ENCODE results near the gene DHX32.

The DHX32 gene

DNA sequence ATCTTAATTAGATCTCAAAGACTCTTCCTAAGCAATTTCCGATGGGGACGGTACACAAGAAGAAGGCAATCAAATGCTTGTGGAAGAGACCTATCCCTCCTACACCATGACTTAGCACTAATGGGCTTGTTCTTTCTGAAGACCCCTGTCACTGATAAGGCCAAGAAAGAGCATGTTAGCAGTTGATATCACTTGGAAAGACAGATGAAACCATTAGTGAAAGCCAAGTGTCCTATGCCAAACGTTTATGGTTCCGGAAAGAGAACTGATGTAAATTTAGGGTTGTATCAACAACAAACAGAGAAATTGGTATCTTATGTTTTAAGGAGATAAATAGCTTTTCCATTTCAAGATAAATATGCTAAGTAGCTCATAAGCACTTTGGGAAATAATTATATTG lies 64.5 kb downstream of the DHX32 start:
- no peak overlapping the region for H3K4me3 ChIP-seq (ENCODE audit: low read length)
- H3K4me1 ChIP-seq (ENCODE audit: insufficient read depth, low read length), result no peaks in the 10 kb centered on the region
- peaks cover 38% of the 10 kb centered on the region for H3K36me3 ChIP-seq (ENCODE audit: insufficient read depth, low read depth, low read length)
- H3K27ac ChIP-seq (ENCODE audit: low read length), result no peak overlapping the region
- no peaks in the 10 kb centered on the region for H3K27me3 ChIP-seq (ENCODE audit: insufficient read depth, low read length)
- no peaks in the 10 kb centered on the region for H3K9me3 ChIP-seq (ENCODE audit: insufficient read depth, low read depth, low read length)
- H3K9ac ChIP-seq (ENCODE audit: low read depth, low read length), result no peak overlapping the region

DNA sequence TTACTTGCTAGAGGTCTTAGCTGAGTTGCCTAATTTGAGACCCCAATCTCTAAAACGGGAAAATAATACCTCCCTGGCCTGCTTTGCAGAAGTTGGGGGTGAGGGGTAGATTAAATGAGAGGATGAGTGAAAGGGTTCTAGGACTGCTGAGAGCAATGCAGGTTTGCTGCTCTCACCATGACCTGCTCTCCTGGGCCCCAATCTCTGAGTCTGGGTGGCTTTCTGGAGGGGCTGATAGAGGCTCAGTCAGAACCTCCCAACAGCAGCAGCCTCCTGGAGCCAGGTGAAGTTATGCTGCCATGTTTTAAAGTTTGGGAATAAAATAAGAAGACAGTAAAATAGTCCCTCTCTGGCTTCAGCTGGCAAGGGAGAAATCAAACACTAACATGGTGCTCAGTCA lies 65.3 kb downstream of the DHX32 start:
- Histone ChIP-seq H3K4me3 (ENCODE audit: low read length) (no peak overlapping the region), H3K9ac (ENCODE audit: low read depth, low read length) (no peak overlapping the region), H3K9me3 (ENCODE audit: insufficient read depth, low read depth, low read length) (no peaks in the 10 kb centered on the region), H3K27ac (ENCODE audit: low read length) (no peak overlapping the region), H3K4me1 (ENCODE audit: insufficient read depth, low read length) (no peaks in the 10 kb centered on the region), H3K27me3 (ENCODE audit: insufficient read depth, low read length) (no peaks in the 10 kb centered on the region), H3K36me3 (ENCODE audit: insufficient read depth, low read depth, low read length) (peaks cover 45% of the 10 kb centered on the region)

GRCh38 chr10:125812128-125812750 lies 68.9 kb downstream of the DHX32 start:
- no peaks in the 10 kb centered on the region for H3K9me3 ChIP-seq (ENCODE audit: insufficient read depth, low read depth, low read length)
- H3K36me3 ChIP-seq (ENCODE audit: insufficient read depth, low read depth, low read length), result peaks cover 66% of the 10 kb centered on the region
- H3K27ac ChIP-seq (ENCODE audit: low read length), result no peak overlapping the region
- H3K4me3 ChIP-seq (ENCODE audit: low read length), result no peak overlapping the region
- no peaks in the 10 kb centered on the region for H3K27me3 ChIP-seq (ENCODE audit: insufficient read depth, low read length)
- H3K4me1 ChIP-seq (ENCODE audit: insufficient read depth, low read length), result no peaks in the 10 kb centered on the region
- no peak overlapping the region for H3K9ac ChIP-seq (ENCODE audit: low read depth, low read length)

- Histone ChIP-seq H3K36me3 (ENCODE audit: insufficient read depth, low read depth, low read length) (peaks cover 76% of the 10 kb centered on the region), H3K9ac (ENCODE audit: low read depth, low read length) (no peak overlapping the region), H3K27ac (ENCODE audit: low read length) (no peak overlapping the region), H3K4me3 (ENCODE audit: low read length) (no peak overlapping the region), H3K9me3 (ENCODE audit: insufficient read depth, low read depth, low read length) (no peaks in the 10 kb centered on the region), H3K4me1 (ENCODE audit: insufficient read depth, low read length) (no peaks in the 10 kb centered on the region), H3K27me3 (ENCODE audit: insufficient read depth, low read length) (no peaks in the 10 kb centered on the region)
These were observed 69.8 kb downstream of the DHX32 start for GRCh38 chr10:125811251-125811650.

- Histone ChIP-seq H3K27me3 (ENCODE audit: insufficient read depth, low read length) (no peaks in the 10 kb centered on the region), H3K9ac (ENCODE audit: low read depth, low read length) (no peak overlapping the region), H3K4me3 (ENCODE audit: low read length) (no peak overlapping the region), H3K36me3 (ENCODE audit: insufficient read depth, low read depth, low read length) (peaks cover 70% of the 10 kb centered on the region), H3K4me1 (ENCODE audit: insufficient read depth, low read length) (no peaks in the 10 kb centered on the region), H3K27ac (ENCODE audit: low read length) (no peak overlapping the region), H3K9me3 (ENCODE audit: insufficient read depth, low read depth, low read length) (no peaks in the 10 kb centered on the region)
These were observed 73.0 kb downstream of the DHX32 start for GRCh38 chr10:125808047-125808446.

GRCh38 chr10:125802739-125803138 lies 78.4 kb downstream of the DHX32 start:
- Histone ChIP-seq H3K4me3 (ENCODE audit: low read length) (no peak overlapping the region), H3K36me3 (ENCODE audit: insufficient read depth, low read depth, low read length) (peaks cover 56% of the 10 kb centered on the region), H3K4me1 (ENCODE audit: insufficient read depth, low read length) (no peaks in the 10 kb centered on the region), H3K9me3 (ENCODE audit: insufficient read depth, low read depth, low read length) (no peaks in the 10 kb centered on the region), H3K27ac (ENCODE audit: low read length) (no peak overlapping the region), H3K9ac (ENCODE audit: low read depth, low read length) (no peak overlapping the region), H3K27me3 (ENCODE audit: insufficient read depth, low read length) (no peaks in the 10 kb centered on the region)

DNA sequence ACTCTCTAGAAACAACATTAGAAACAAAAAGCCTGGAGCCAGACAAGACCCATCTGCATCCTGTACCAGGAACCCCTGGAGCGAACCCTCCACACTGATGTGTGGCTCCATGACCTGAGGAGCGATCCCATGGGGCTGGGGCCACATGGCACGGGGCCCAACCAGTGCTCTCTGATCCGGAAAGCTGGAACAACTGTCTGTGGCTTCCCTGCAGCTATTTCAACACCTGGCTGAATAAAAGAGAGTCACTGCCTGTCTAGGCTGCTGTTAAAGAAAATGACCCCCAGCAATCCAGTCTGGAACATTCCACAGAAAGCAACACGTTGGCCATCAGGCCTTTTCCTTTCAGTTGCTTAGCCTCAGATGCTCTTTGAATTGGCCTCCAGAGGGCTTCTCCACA lies 79.0 kb downstream of the DHX32 start:
- Histone ChIP-seq H3K36me3 (ENCODE audit: insufficient read depth, low read depth, low read length) (peaks cover 56% of the 10 kb centered on the region), H3K27ac (ENCODE audit: low read length) (no peak overlapping the region), H3K4me3 (ENCODE audit: low read length) (no peak overlapping the region), H3K9me3 (ENCODE audit: insufficient read depth, low read depth, low read length) (no peaks in the 10 kb centered on the region), H3K27me3 (ENCODE audit: insufficient read depth, low read length) (no peaks in the 10 kb centered on the region), H3K4me1 (ENCODE audit: insufficient read depth, low read length) (no peaks in the 10 kb centered on the region), H3K9ac (ENCODE audit: low read depth, low read length) (no peak overlapping the region)

- no peak overlapping the region for H3K9ac ChIP-seq (ENCODE audit: low read depth, low read length)
- no peaks in the 10 kb centered on the region for H3K27me3 ChIP-seq (ENCODE audit: insufficient read depth, low read length)
- H3K36me3 ChIP-seq (ENCODE audit: insufficient read depth, low read depth, low read length), result peaks cover 53% of the 10 kb centered on the region
- H3K4me3 ChIP-seq (ENCODE audit: low read length), result no peak overlapping the region
- H3K27ac ChIP-seq (ENCODE audit: low read length), result no peak overlapping the region
- no peaks in the 10 kb centered on the region for H3K4me1 ChIP-seq (ENCODE audit: insufficient read depth, low read length)
- H3K9me3 ChIP-seq (ENCODE audit: insufficient read depth, low read depth, low read length), result no peaks in the 10 kb centered on the region
These were observed 79.5 kb downstream of the DHX32 start for GRCh38 chr10:125801574-125801973.

GRCh38 chr10:125799451-125800182 lies 81.5 kb downstream of the DHX32 start:
- Histone ChIP-seq H3K27ac (ENCODE audit: low read length) (no peak overlapping the region), H3K27me3 (ENCODE audit: insufficient read depth, low read length) (no peaks in the 10 kb centered on the region), H3K4me1 (ENCODE audit: insufficient read depth, low read length) (no peaks in the 10 kb centered on the region), H3K4me3 (ENCODE audit: low read length) (no peak overlapping the region), H3K9me3 (ENCODE audit: insufficient read depth, low read depth, low read length) (no peaks in the 10 kb centered on the region), H3K9ac (ENCODE audit: low read depth, low read length) (no peak overlapping the region), H3K36me3 (ENCODE audit: insufficient read depth, low read depth, low read length) (peaks cover 40% of the 10 kb centered on the region; the same call in 1 of the 2 replicates)

GRCh38 chr10:125797994-125798662 lies 83.0 kb downstream of the DHX32 start:
- Histone ChIP-seq H3K4me1 (ENCODE audit: insufficient read depth, low read length) (no peaks in the 10 kb centered on the region), H3K9me3 (ENCODE audit: insufficient read depth, low read depth, low read length) (no peaks in the 10 kb centered on the region), H3K36me3 (ENCODE audit: insufficient read depth, low read depth, low read length) (peaks cover 46% of the 10 kb centered on the region), H3K27ac (ENCODE audit: low read length) (no peak overlapping the region), H3K4me3 (ENCODE audit: low read length) (no peak overlapping the region), H3K27me3 (ENCODE audit: insufficient read depth, low read length) (no peaks in the 10 kb centered on the region), H3K9ac (ENCODE audit: low read depth, low read length) (no peak overlapping the region)

DNA sequence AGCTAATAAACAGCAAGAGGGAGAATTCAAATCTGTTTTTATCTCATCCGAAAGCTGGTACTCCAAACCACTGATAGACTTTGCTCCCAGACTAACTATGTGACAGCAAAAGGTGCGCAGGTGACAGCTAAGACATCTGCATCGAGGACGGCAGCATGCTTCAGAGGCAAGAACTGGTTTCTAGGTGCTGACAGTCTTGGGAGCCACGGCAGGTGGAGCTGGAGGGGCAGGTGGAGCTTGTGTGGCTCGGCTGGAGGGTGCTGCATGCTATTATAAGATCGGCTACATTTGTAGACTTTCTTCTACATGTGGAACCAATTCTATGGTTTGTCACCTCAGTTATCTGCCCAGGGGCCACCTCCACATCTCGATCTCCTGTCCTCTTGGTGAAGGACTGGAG lies 83.7 kb downstream of the DHX32 start:
- H3K9ac ChIP-seq (ENCODE audit: low read depth, low read length), result no peak overlapping the region
- H3K27ac ChIP-seq (ENCODE audit: low read length), result no peak overlapping the region
- H3K4me1 ChIP-seq (ENCODE audit: insufficient read depth, low read length), result no peaks in the 10 kb centered on the region
- H3K27me3 ChIP-seq (ENCODE audit: insufficient read depth, low read length), result no peaks in the 10 kb centered on the region
- peaks cover 48% of the 10 kb centered on the region for H3K36me3 ChIP-seq (ENCODE audit: insufficient read depth, low read depth, low read length)
- H3K4me3 ChIP-seq (ENCODE audit: low read length), result no peak overlapping the region
- H3K9me3 ChIP-seq (ENCODE audit: insufficient read depth, low read depth, low read length), result no peaks in the 10 kb centered on the region

- H3K4me3 ChIP-seq (ENCODE audit: low read length), result no peak overlapping the region
- no peaks in the 10 kb centered on the region for H3K27me3 ChIP-seq (ENCODE audit: insufficient read depth, low read length)
- H3K4me1 ChIP-seq (ENCODE audit: insufficient read depth, low read length), result no peaks in the 10 kb centered on the region
- H3K9me3 ChIP-seq (ENCODE audit: insufficient read depth, low read depth, low read length), result no peaks in the 10 kb centered on the region
- H3K36me3 ChIP-seq (ENCODE audit: insufficient read depth, low read depth, low read length), result peaks cover 45% of the 10 kb centered on the region
- H3K27ac ChIP-seq (ENCODE audit: low read length), result no peak overlapping the region
- H3K9ac ChIP-seq (ENCODE audit: low read depth, low read length), result no peak overlapping the region
These were observed 85.4 kb downstream of the DHX32 start for GRCh38 chr10:125795637-125796190.
